ENCODE results near the gene DUOXA2.
"Not testable (repeated sequence)": the region's sequence is repeated elsewhere in the genome, so short reads cannot be mapped to it uniquely, and the experiment has no call there.

DUOXA2 gene

DNA sequence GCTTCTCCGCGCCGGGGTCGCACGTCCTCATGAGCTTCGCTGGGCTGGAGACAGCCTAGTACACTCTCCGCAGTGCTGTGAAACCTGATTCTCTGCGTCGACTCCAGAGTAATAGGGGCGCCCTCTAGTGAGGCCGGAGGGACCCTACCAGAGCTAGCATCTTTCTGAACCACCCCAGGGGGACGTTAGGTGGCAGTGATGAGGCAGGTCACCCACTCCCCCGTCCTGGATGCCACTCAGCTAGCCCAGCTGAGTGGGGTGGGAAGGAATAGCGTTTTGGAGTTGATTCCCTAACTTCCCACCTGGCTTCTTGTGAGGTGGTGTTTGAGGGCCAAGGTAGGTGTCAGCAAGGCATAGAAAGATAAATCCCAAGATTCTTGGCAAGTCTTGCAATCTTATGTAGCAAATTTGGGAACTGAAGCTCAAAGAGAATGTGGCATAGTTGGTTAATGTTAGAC, 4.0 kb downstream of the DUOXA2 start:
- peak; percentile 58 for DNase-seq

DNA sequence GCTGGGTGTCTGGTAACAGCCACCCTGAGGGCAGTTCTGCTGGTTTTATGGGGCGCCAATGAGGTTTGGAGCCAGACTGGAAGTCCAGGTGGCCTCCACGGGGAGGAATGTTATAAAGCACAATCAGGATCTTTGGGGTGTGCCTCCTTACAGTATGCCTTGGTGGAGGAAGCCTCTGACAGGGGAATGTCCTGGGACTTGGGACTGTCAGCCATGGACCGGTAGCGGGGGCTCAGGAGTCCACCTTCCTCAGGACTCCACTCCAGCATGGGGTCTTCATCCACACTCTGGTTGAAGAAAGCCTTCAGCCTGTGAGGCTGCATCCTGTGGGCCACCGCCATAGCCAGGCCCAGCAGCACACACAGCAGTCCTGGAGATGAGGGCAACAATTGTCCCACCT, 4.9 kb downstream of the DUOXA2 start:
- no peak for DNase-seq

DNA sequence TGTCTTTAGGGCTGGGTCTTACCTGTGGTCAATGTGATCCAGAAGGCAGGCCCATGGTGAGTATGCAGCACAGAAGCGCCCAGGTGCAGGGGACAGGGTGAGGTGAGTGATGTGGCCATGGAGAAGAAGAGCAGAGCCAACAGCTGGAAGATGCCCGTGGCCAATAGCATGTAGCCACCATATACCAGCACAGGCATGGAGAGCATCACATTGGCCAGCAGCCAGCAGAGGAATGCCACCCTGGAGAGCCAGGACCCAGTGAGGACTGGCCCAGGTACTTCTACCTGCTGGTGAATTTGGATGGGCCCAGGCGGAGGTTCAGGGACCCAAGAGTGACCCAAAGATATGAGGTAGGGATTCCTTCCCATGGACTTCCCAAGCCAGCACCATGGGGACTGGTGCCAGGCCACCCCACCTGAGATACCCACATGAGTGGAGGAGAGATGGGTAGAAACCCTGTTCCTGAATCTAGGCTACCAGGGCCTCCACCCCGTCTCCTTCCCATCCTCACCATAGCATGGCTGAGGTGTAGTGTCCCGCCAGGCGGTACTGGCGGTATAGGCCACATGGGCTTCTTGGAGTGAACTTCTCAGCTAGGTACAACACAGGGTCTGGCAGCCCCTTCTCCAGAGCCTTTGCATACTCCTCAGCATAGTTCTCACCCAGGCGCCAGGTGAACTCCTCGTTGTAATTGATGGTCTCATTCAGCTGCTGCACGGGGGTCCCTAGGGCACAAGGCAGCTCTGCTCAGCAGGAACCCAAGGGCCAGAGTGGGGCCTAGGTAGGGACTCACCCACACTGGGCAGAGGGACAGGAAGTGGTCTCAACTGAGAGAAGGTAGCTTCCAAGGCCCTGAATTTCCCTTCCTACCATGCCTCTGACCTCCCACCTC, 6.2 kb downstream of the DUOXA2 start:
- no peak for DNase-seq

DNA sequence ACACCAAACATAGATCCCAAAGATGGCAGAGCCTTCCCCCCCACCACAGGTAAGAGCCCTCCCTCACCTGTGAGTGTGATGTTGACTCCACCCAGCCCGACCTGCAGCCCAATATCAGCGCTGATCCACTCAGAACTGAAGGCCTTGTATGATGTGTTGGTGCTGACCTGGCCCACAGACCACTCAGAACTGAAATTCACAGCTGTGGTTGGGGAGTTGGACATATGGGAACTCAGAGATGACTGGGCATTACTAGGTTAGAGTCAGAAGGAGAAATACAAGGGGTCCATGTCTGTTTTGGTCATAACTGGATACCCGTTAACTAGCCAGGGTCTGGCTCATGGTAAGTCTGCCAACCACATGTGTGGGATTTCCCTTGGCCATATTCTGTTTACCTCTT, 6.9 kb downstream of the DUOXA2 start:
- DNase-seq: no peak

DNA sequence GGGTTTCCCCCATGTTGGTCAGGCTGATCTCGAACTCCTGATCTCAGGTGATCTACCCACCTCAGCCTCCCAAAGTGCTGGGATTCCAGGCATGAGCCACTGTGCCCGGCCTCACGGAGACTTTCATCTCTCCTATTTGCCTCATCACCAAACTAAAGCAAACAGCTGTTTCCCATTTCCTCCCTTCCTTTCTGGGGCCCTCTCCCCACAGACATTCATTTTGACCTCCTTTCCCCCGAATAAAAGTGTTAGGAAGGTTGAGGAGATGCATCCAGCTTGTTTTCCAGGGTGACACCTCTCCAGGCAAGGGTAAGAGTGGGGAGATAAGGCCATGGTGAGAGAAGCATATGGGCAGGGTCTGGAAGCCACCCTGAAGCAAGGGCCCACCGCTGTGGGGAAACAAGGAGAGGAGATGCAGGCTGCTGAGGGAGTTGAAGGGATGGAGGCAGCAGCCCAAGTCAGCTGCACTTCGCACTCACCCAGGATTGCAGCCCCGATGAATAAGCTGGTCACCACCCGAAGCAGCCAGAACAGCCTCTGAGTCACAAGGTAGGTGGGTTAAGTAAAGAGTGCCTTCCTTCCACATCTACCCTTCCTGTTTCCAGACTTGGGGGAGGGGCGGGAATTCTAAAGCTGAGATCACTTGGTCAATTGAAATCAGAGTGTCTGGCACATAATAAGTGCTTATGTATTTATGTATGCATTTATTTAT, 7.7 kb downstream of the DUOXA2 start:
- no peak for DNase-seq

DNA sequence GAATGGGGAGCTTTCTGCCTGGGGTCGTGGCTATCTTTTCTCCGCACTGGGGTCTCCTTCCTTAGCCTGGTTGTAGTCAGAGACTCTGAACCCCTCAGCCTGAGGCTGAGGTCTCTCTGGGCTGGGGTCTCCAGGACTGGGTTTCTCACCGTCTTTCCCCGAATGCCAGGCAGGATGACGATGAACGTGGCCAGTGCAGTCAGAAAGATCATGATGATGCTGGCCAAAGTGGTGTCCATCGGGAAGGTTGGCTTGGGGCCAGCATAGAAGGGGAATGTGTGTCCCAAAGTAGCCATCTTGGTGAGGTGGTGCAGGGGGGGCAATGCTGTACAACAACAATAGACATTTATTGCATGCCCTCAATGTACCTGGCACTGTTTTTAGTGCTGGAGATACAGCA, 8.6 kb downstream of the DUOXA2 start:
- DNase-seq: no peak

DNA sequence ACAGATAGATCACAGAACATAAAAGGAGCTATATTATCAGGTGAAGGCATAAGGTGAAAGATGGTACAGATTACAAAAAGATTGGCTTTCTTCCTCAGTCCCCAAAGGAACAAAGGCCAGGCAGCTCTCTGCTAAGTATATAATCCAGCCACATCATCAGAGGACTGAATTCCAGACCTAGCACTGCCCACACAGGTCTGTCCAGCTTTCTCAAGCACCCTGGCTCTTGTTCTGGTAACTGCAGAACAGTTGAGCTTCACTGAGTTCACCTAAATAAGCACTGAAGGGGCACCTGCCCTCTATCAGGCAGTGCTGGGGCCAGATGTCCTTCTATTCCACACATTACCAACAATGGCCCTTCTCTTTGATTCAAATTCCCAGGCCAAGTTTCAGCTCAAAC, 9.3 kb downstream of the DUOXA2 start:
- DNase-seq: no peak

DNA sequence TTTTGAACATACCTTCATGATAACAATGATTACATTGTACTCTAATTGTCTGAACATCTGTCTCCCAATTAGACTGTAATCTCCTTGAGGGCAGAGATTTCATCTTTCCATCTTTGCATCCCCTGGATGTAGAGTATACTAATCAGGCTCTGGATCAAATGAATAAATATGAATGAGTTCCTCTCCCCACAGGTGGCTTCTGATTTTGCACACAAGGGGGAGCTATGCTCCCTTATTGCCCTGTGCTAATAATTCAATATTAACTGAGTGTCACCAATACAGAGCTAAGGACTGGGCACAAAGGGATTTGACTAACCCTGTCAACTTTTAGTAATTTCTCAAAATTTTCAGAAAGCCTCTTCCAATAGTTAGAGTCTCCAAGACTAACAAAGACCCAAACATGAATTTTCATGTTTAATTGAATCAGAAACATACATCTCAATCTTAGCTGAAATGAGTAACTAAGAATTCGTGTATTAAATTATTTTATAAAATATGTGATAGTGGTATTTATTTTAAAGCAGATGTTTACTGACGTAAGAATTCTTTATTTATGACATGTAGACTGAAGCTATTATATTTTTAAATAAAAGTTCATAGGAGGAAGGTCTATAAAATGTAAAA, 12.5 kb downstream of the DUOXA2 start:
- no peak for DNase-seq

DNA sequence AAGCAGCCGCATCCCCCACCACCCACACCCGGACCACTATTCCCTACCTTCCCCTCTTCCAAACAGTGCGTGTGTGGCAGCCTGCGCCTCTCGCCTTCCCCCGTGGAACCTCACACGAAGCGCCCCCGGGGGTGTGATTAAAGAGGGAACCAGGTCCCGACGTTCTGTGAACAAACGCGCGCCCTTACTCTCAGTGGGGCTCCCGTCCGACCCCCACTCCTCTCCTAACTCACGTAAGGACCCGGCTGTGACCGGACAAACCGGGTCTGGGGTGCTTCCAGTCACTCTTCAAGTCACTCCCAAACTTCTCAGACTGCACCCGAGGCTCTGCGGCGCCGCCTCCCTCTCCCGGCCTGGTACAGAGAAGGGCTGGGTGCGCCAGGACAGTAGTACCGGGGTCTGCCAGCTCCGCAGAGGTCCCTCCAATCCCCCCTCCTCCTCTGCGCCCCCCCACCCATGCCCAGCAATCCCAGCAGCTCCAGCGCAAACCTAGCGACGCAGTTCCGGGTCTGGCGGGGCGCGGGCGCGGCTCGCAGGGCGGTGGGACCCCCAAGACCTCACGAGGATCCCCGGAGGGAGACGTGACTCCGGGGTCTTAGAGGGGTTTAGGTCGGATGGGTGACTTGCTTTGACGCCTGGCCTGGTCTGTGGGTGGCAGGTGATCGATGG, 15.0 kb downstream of the DUOXA2 start:
- no peak for DNase-seq

DNA sequence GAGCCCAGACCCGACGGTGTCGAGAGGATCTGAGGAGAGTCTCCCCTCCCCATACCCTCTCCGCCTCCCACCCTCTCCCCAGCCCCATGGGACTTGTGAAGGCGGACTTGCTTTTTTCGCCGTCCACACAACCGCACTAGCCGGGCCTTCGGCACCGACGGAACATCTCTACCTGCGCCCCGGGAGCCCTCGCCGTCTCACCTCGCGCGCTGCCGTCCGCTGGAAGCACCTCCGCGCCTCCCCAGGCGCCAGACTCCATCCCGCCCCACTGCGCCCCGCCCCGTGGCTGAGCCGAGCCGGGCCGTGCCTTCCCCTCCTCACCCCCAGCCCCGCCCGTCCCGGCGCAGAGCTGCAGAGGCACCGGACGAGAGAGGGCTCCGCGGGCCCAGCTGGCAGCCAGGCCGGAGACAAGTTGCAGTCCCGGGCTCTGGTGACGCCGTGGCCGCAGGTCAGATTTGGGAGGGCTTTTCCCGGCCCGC, 15.6 kb downstream of the DUOXA2 start, which contains the start of the genes DUOX1 and DUOXA1:
Gene DUOX1, plus strand, starts transcription at position 344 of the 479 bp plus-strand sequence. CDS start 1,973 bp downstream, outside the sequence.
Gene DUOXA1, minus strand, starts transcription at position 229 of the 479 bp plus-strand sequence. CDS start 6,865 bp downstream, outside the sequence.
- DNase-seq: no peak

DNA sequence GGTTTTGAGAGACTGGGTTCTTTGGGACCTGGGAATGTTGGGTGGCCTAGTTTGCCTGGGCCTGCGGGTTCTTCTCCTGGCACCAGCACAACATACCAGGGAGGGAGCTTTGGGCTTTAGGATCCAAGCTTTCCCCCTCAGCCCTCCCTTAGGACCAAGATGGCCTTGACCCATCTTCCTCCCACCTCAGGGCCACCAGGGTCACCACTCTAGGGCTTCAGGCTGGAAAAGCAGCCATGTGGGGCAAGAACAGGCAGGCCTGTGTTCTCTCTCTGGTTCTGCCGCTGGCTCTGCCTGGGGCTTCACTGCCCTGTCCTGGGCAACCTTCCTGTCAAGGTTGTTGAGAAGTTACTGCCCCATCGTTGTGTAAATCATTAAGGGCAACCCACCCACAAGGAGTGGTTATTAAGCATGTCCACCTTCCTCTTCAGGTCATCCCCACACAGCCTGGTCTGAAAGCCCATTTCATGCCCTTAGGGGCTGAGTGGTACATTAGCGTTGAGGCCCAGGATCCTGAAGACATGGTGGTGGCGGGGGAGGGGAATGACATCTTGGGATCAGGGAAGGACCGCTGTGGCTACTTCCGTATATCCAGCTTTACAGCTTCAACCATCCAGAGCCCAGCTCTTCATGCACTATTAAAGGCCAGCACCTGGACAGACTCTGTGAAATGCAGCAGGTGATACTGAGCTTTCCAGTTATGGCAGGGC, 16.3 kb downstream of the DUOXA2 start:
- DNase-seq: no peak

DNA sequence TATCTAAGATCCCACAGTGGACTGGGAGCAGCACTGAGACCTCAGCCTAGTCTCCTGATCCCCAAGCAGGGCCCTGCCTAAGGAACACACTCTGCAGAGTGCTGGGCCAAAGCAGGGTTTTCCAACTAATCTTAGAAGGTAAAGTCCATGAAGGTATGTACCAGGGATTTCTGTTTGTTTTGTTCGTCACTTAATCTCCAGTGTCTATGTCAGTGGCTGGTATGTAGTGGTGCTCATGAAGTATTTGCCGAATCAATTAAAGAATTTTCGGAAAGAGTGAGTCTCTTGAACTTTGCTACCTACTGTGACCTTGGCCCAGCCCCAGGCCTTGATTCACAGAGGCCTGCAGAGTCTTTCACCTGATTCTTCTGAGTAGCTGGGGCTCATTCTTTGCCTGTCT, 17.4 kb downstream of the DUOXA2 start:
- no peak for DNase-seq

DNA sequence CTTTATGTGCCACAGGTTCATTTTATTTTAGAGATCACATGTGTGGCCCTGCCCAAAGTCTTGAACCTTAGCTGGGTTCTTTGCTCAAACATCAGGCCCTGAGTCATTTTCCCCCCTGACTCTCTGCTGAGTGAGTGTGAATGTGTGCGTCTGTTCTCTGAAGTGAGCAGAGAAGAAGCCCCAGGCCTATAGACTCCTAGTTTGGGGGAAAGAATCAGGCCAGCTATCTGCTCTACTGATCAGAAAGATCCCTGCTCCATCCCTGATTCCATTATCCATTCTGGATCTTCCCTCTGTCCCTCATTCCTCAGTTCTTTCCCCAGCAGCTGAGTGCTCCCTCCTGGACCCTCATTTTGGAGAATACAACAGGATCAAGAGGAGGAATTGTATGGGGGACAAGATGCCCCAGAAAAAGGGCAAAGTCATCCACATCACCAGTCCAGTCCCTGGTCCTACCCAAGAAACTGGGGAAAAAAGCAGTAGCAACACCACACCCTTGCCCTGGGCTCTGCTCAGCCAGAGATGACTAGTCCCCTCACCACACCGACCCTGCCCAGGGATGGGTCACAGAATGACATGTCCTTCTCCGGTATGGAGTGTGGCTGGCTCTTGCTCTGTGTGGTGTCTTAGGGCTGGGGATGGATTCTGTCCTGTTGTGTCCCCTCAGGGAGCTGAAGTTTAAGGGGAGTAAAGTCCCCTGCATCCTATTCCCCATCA, 18.9 kb downstream of the DUOXA2 start:
- DNase-seq: no peak

DNA sequence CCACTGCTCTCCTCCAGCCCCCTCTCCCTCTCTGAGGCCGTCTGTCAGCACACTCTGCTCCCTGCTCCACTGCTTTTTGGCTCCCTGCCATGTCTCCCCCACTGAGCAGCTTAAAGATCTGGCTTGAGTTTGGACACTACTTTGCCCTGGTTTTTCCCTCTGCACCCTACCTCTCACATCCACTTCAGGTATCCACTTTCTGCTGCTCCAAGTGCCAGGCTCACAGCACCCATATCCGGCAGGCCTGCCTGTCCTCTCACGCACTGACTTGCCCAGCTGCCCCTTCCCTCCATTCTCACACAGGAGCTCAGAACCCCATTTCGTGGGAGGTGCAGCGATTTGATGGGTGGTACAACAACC, 19.4 kb downstream of the DUOXA2 start:
- DNase-seq: no peak

DNA sequence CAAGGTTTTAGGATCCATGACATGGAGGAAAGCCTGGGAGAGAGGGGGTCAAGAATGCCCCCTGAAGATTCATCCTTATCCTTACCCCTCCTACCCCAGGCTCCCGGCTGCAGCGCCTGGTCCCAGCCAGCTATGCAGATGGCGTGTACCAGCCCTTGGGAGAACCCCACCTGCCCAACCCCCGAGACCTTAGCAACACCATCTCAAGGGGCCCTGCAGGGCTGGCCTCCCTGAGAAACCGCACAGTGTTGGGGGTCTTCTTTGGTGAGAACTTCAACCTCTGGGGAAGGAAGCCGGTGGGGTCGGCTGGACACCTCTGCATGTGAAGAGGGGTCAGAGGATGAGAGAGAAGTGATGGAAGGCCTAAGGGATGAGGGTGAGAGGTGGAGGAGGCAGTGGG, 19.9 kb downstream of the DUOXA2 start:
- no peak for DNase-seq

DNA sequence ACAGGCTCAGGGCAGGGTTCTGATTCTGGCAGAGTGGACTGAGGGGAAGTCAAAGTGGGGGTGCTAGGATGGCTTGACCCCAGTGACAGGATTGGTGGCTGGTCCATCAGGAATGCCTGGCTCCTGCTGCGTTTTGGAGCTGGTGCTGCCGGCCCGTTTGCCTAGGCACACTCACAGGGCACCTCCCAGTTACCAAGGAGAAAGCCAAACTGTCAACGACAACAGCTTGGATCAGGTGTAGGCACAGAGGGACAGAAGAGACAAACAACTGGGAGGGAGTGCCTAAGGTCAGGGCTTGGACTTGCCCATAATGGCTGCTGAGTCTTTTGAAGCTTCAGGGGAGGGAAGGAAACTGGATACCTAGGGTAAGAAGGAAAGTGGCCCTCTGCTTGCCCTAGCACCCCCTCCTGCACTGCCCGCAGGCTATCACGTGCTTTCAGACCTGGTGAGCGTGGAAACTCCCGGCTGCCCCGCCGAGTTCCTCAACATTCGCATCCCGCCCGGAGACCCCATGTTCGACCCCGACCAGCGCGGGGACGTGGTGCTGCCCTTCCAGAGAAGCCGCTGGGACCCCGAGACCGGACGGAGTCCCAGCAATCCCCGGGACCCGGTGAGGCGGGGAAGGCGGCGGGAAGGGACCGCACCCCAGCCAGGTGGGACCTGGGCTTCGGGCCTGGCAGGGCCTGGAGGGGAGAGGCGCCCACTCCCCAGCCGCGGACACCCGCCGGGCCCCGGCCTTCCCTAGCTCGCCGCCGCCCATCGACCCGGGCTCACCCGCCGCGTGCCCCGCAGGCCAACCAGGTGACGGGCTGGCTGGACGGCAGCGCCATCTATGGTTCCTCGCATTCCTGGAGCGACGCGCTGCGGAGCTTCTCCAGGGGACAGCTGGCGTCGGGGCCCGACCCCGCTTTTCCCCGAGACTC, 20.8 kb downstream of the DUOXA2 start:
- no peak for DNase-seq

DNA sequence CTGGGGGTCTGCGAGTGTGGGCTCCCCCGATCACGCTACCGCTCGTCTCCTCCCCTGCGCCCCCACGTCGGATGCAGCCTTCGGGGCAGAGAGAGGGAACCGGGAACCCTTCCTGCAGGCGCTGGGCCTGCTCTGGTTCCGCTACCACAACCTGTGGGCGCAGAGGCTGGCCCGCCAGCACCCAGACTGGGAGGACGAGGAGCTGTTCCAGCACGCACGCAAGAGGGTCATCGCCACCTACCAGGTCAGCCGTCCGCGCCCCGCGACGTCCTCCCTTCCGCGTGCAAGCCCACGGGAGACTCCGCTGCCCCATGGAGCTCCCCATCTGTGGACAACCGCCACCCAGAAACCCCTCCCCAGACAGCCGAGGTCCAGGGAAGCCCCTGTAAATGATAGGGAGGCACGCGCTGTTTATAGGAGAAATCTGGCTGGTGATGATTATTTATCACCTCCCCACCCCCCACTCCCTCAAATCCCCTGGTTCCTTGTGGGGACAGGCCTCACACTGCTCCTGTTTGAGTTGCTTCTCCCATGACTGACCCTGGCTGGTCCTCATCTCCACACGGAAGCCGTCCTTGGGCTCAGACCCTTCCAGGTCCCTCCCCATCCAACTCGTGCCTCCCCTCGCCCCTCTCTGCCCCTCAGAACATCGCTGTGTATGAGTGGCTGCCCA, 21.7 kb downstream of the DUOXA2 start:
- not testable (repeated sequence) for DNase-seq

DNA sequence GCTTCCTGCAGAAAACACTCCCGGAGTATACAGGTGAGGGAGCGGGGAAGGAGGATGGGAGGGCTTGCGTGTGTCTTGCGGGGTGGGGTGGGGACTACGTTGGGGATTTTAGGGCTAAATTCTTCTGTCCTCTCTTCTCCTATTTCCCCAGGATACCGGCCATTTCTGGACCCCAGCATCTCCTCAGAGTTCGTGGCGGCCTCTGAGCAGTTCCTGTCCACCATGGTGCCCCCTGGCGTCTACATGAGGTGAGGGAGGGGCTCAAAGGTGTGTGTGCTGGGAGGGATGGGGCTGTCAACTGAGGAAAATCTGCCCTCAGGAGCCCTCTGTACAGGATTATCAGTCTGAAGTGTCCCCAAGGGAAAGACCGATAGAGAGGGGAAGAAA, 22.2 kb downstream of the DUOXA2 start:
- no peak for DNase-seq

DNA sequence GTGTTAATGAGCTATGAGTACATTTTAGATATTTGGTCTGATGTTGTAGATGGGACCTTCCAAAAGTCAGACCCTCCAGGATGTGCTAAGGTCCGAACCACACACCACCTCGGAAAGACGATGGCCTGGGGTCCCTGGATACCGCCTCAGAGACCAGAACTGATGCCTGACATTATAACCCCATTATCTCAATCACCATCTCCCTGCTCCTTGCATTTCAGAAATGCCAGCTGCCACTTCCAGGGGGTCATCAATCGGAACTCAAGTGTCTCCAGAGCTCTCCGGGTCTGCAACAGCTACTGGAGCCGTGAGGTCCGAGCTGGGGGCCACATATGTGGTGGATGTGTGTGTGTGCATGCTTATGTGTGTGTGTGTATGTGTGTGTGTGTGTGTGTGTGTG, 23.6 kb downstream of the DUOXA2 start:
- DNase-seq: no peak

Measured in NCI-H446 treated with DMSO at 0.1 percent for 48 hours (cell line).